PC-3 (cell line): ENCODE measurements around the gene ZSCAN30.

Source experiments
- EZH2 ChIP-seq: fragments of 300-600 bp; sonication (generic); IDR thresholded peaks from one replicate; pipeline ENCODE4 v1.6.1; 2017; ENCODE audit warnings: antibody characterized with exemption, mild to moderate bottlenecking, low read length; ENCODE audit not compliant: unreplicated experiment
- EZH2phosphoT487 ChIP-seq: fragments of 300-600 bp; sonication (generic); IDR thresholded peaks from 2 replicates; pipeline ENCODE4 v1.6.1; 2018; ENCODE audit warnings: mild to moderate bottlenecking, antibody characterized with exemption, low read length, borderline replicate concordance
- TF ChIP-seq, protein P1 (sequence below): fragments of 300-600 bp; sonication (generic); conservative IDR thresholded peaks from 2 replicates; pipeline ENCODE4 v1.5.1; 2017; ENCODE audit warnings: antibody characterized with exemption, low read depth, mild to moderate bottlenecking, low read length

DNA sequence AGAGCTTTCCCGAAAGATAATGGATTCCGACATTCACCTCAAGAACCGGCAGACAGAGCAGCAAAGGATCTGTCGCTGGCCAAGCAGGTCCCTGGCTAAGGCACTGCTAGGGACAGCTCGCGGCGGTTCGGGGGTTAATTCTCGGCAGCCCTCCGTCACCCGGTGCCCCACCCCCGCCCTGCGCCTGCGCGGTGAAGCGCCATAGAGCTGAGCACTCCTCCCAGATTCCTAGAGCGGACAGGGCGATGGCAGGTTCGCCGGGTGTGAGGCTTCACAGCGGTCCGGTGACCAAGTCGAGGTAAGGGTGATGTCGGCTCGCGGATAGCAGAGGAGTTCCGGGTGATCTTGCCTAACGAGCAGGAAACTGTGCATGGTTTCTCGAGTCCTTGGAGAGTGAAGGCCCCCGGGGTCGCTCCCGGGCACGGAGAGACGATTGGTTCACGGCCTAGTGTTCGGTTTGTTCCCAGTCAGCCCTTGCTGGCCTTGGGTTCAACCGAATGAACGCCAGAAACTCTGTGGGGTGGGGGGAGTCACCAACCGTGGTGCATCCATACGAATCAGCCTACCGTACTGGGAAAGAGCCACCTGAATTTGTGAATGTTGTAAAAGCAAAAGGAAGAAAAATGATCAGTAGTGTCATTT is at the start of gene ZSCAN30:
- TF ChIP-seq, protein P1, sequence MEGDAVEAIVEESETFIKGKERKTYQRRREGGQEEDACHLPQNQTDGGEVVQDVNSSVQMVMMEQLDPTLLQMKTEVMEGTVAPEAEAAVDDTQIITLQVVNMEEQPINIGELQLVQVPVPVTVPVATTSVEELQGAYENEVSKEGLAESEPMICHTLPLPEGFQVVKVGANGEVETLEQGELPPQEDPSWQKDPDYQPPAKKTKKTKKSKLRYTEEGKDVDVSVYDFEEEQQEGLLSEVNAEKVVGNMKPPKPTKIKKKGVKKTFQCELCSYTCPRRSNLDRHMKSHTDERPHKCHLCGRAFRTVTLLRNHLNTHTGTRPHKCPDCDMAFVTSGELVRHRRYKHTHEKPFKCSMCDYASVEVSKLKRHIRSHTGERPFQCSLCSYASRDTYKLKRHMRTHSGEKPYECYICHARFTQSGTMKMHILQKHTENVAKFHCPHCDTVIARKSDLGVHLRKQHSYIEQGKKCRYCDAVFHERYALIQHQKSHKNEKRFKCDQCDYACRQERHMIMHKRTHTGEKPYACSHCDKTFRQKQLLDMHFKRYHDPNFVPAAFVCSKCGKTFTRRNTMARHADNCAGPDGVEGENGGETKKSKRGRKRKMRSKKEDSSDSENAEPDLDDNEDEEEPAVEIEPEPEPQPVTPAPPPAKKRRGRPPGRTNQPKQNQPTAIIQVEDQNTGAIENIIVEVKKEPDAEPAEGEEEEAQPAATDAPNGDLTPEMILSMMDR: no peak
- TF ChIP-seq EZH2phosphoT487 (no peak), EZH2 (no peak)
